Tibial artery (tissue), 4 donors: ENCODE results near the gene RASAL1.

Source experiments
- DNase-seq, 2 donors: peaks; one replicate each; pipeline ENCODE4 v3.0.0-alpha.2; 2019
- H3K27ac ChIP-seq, 2 donors: fragments of 200-600 bp; sonication (generic) in 1 of 2; 1 replicate in 1 of 2; 2 replicates in 1 of 2; pipeline ENCODE4 v1.5.1; 2018 to 2019; ENCODE audit warnings: mild to moderate bottlenecking in 1 of 2
- H3K27me3 ChIP-seq, 2 donors: fragments of 200-600 bp; sonication (generic) in 1 of 2; one replicate each; pipeline versions ENCODE4 v1.5.1 to v1.6.0; 2016 to 2019
- H3K36me3 ChIP-seq, 3 donors: fragments of 200-600 bp; sonication (generic) in 2 of 3; one replicate each; pipeline ENCODE4 v1.5.1; 2016 to 2019; ENCODE audit warnings: mild to moderate bottlenecking in 2 of 3
- H3K4me1 ChIP-seq, 4 donors: fragments of 200-600 bp; sonication (generic) in 2 of 4; 1 replicate in 3 of 4; 2 replicates in 1 of 4; pipeline ENCODE4 v1.5.1; 2016 to 2019
- H3K4me3 ChIP-seq, 2 donors: fragments of 200-600 bp; sonication (generic) in 1 of 2; 1 replicate in 1 of 2; 2 replicates in 1 of 2; pipeline ENCODE4 v1.5.1; 2018 to 2019; ENCODE audit warnings: mild to moderate bottlenecking in 2 of 2
- H3K9me3 ChIP-seq, 3 donors: fragments of 200-600 bp; sonication (generic) in 1 of 3; one replicate each; pipeline ENCODE4 v1.5.1; 2016 to 2019
- CTCF ChIP-seq, 2 experiments: fragments of 200-600 bp in 1 of 2; fragments of 450-650 bp in 1 of 2; IDR thresholded peaks; one replicate each; pipeline ENCODE4 v1.5.1; 2017 to 2019; ENCODE audit warnings: antibody characterized with exemption in 2 of 2, mild to moderate bottlenecking in 1 of 2, moderate library complexity in 1 of 2
- intact Hi-C: fragments of 100-400 bp; cut with DNase I; formaldehyde crosslinking; loops from one replicate; pipeline ENCODE4 v1.15.0; 2023; ENCODE audit warnings: low total_unique reads

RASAL1 gene

GRCh38 chr12:113154351-113154973 is 18.9 kb upstream of the RASAL1 start:
- intact Hi-C loops = no loop called here

GRCh38 chr12:113152835-113153814 is 17.6 kb upstream of the RASAL1 start:
- intact Hi-C loops = no loop called here
- H3K27me3 ChIP-seq = peaks cover 0 to 52% of the 10 kb centered on the region in 2 donors
- H3K27ac ChIP-seq = no peak overlapping the region
- H3K9me3 ChIP-seq = no peaks in the 10 kb centered on the region
- DNase-seq = peak; percentile 55 to 74
- peaks cover 0 to 35% (median 19%) of the 10 kb centered on the region in 4 donors for H3K4me1 ChIP-seq
- peaks cover 0 to 11% (median 3%) of the 10 kb centered on the region in 3 donors for H3K36me3 ChIP-seq
- peak; percentile 25 to 42 for TF ChIP-seq CTCF (IDR thresholded peaks at IDR 0.05)
- peak overlapping the region; percentile 27 to 44 for H3K4me3 ChIP-seq

More at GRCh38 chr12:113154351-113154973, 18.9 kb upstream of the RASAL1 start:
- H3K36me3 ChIP-seq = peaks cover 13 to 24% (median 16%) of the 10 kb centered on the region in 3 donors
- peaks cover 0 to 51% of the 10 kb centered on the region in 2 donors for H3K27me3 ChIP-seq
- no peak for TF ChIP-seq CTCF (IDR thresholded peaks at IDR 0.05)
- no peak for DNase-seq
- H3K4me3 ChIP-seq = no peak overlapping the region
- no peaks in the 10 kb centered on the region for H3K9me3 ChIP-seq
- H3K27ac ChIP-seq = no peak overlapping the region
- peaks cover 0 to 32% (median 19%) of the 10 kb centered on the region in 4 donors for H3K4me1 ChIP-seq

- intact Hi-C loops = no loop called here
- Histone ChIP-seq H3K27ac (no peak overlapping the region), H3K4me1 (peaks cover 0 to 35% (median 19%) of the 10 kb centered on the region in 4 donors), H3K27me3 (peaks cover 0 to 52% of the 10 kb centered on the region in 2 donors), H3K9me3 (no peaks in the 10 kb centered on the region), H3K36me3 (peaks cover 0 to 3% (median 0%) of the 10 kb centered on the region in 3 donors), H3K4me3 (peak overlapping the region in 1 of 2 donors; percentile 44)
- no peak for TF ChIP-seq CTCF (IDR thresholded peaks at IDR 0.05)
- DNase-seq = no peak
These were observed 16.8 kb upstream of the RASAL1 start for GRCh38 chr12:113152196-113152834.

GRCh38 chr12:113151655-113152054 is 16.1 kb upstream of the RASAL1 start:
- TF ChIP-seq CTCF (IDR thresholded peaks at IDR 0.05) = no peak
- H3K9me3 ChIP-seq = peaks cover 0 to 4% (median 3%) of the 10 kb centered on the region in 3 donors
- peaks cover 0 to 52% of the 10 kb centered on the region in 2 donors for H3K27me3 ChIP-seq
- no peak overlapping the region for H3K27ac ChIP-seq
- no peak for DNase-seq
- no peak overlapping the region for H3K4me3 ChIP-seq
- intact Hi-C loops = no loop called here
- H3K36me3 ChIP-seq = no peaks in the 10 kb centered on the region
- H3K4me1 ChIP-seq = peaks cover 0 to 35% (median 19%) of the 10 kb centered on the region in 4 donors

GRCh38 chr12:113149361-113150150 is 14.0 kb upstream of the RASAL1 start, which contains the start of gene CFAP73:
TSS of gene CFAP73 (plus strand) at chr12:113149724. CDS start at chr12:113149858, 134 bp downstream.
- no peak for TF ChIP-seq CTCF (IDR thresholded peaks at IDR 0.05)

More at GRCh38 chr12:113149361-113150150, 14.0 kb upstream of the RASAL1 start, which contains the start of gene CFAP73:
- H3K9me3 ChIP-seq = peaks cover 0 to 9% (median 7%) of the 10 kb centered on the region in 3 donors
- peaks cover 0 to 29% (median 16%) of the 10 kb centered on the region in 4 donors for H3K4me1 ChIP-seq
- H3K27me3 ChIP-seq = peaks cover 0 to 45% of the 10 kb centered on the region in 2 donors
- no peak within 1 kb of the TSS for H3K27ac ChIP-seq
- DNase-seq = no peak
- H3K36me3 ChIP-seq = no peaks in the 10 kb centered on the region
- H3K4me3 ChIP-seq = no peak within 1 kb of the TSS
- intact Hi-C loops = no loop called here
